Amniotic stem cell (primary cell): Measurements from ENCODE around the gene ASIC5.

Experiments
- DNase-seq: peaks from one replicate; lab custom pipeline; 2025; lab: John Stamatoyannopoulos, UW

The ASIC5 gene

DNA sequence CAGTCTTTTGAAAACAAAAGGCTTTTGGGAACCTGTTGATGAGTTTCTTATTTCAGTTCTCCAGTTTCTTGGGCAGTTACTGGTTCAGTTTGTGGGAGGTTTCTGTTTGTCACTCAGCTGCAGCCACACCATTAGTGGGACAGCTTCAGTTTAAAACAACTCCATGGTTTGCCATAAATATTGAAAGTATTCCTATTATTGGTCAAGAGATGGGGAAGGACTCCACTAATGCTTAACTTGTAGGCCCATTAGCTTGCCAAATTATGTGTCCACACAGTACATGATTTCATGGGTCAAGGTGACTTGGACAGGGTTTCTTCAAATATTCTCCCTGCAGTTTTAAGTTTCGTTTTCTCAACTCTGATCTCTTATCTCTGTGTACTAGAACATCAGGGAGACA lies 15.5 kb upstream of the ASIC5 start:
- no peak for DNase-seq

DNA sequence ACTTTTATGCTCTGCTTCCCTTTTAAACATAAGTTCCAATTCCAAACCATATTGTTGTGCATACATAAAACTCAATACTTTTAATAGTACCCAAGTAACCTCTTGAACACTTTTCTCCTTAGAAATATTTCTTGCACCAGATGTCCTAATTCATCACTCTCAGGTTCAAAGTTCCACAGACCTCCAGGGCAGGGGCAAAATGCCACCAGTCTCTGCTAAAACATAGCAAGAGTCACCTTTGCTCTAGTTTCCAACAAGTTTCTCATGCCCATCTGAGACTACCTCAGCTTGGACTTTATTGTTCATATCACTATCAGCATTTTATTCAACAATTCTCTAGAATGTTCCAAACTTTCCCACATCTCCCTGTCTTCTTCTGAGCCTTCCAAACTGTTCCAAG lies 13.7 kb upstream of the ASIC5 start:
- DNase-seq = no peak

DNA sequence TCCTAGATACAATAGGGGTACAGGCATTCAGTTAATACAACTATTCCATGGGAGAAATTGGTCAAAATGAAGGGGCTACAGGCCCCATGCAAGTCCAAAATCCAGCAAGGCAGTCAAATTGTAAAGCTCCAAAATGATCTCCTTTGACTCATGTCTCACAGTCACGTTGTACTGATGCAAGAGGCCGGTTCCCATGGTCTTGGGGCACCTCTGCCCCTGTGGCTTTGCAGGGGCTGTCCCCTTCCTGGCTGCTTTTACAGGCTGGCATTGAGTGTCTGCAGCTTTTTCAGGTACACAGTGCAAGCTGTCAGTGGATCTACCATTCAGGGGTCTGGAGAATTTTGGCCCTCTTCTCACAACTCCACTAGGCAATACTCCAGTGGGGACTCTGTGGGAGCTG lies 12.5 kb upstream of the ASIC5 start:
- DNase-seq = no peak

- DNase-seq = no peak
Observed at GRCh38 chr4:155877971-155878370, 11.9 kb upstream of the ASIC5 start.

DNA sequence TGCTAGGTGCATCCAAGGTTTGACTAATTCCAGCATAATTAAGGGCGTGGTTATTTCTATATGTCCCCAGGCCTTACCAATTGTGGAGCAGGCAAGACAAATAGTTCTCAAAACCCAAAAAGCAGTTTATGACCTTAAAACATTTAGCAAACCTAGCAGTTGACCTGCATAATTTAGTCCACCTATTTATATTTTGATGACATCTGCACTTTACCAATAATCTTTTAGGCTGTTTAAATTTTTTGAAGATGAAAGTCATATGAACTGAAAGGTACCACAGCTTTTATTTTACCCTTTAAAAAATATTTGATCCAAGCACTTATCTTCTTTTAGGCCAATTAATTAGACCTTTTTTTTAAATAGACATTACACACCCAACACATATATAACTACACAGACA lies 9.8 kb upstream of the ASIC5 start:
- no peak for DNase-seq

DNA sequence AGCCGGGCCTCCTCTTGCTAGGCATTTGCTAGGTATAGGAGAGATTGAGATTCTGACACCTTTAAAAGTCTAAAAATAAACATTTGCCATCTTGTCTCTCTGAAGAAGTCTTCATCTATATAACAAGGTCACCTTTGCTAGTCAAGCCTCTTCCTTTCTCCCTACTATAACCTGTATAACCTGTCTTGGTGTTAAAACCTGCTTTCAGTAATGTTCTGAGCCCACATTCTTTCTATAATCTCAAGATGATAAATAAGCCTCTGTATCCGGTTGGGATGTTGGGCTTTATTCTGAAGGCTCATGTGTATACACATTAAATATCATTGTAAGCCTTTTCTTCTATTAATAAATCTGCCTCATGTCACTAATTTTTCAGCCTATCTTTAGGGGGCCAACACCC lies 10.2 kb downstream of the ASIC5 start:
- no peak for DNase-seq

GRCh38 chr4:155854582-155855226 lies 11.4 kb downstream of the ASIC5 start:
- DNase-seq = peak; percentile 30

GRCh38 chr4:155853189-155853588 lies 12.9 kb downstream of the ASIC5 start:
- DNase-seq = no peak

DNA sequence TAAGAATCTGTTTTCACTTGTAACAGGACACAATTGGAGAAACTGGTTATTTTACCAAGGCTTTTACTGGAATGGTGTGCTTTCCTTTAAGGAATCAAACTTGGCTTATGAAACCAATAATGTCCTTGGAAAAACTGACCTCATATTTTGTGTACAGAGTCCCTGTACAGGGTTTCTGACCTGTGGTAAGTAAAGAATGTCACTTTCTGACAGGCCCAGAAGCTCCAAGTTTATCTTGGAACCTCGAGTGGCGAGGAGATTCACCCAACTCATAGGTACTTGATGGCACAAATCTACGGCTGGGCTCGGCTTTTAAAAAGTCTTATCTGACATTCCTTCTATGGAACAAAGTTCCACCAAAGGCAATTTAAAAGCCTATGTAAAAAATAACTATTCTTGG lies 17.0 kb downstream of the ASIC5 start:
- no peak for DNase-seq

DNA sequence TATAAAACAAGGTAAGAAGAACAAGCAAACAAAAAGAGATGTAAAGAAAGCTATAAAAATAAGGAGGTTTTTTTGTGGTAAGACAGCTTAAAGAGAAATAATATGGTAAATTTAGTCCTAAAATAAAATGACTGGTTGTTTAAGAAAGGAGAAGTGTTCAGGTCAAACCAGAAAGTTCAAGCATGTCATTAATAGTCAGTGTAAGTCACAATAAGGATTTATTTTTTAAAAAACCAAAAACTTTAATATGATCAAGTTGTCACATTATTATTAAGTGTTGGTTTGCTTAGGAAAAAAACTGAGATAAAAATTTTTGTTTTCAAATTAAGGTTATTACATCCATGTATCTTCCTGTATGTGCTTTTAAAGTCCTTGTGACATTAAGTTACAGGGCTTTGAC lies 19.1 kb downstream of the ASIC5 start:
- DNase-seq = no peak

DNA sequence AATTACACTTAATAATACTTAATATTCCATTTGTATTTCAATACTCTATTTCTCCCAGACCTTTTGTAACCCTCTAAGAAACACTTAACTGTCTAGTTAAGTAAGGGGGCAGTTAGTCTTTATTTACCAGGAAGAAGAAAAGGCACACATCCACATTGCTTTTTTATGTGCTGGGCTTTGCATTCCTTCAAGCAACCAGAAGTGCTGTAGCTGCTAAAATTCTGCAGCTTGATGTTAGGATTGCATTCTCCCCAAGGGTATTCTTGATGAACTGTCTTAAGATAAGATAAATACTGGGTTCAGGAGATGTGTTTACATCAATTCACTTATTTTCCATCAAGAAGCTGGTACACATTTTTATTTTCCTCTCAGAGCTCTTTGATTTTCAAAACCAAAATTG lies 24.0 kb downstream of the ASIC5 start:
- DNase-seq = no peak

DNA sequence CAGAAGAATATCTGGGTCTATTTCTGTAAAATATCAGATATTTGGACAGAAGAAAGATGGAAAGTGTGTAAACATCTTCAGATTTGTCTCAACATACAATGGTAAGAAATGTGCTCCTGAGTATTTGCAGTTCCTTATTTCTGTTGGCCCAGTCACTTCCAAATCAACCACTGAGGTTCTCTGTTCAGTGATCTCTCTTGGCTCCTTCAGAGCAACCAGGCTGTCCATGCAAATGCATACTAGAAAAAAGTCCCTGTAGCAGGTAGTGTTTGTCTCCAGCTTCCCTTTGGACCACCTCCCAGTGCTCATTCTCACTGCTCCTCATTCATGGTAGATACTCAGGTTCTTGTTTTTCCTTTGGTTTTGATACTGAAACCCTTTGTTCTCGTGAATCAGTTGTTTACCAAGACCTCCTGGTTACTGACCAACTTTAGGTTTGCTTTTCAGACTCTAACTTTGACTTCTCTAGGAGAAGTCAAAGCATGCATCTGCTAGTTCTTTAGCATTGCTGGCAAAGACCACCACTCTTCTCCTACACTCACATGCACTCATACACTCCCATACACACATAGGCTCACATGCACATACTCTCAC lies 28.8 kb downstream of the ASIC5 start:
- no peak for DNase-seq

GRCh38 chr4:155832664-155833063 lies 33.4 kb downstream of the ASIC5 start:
- DNase-seq = no peak

DNA sequence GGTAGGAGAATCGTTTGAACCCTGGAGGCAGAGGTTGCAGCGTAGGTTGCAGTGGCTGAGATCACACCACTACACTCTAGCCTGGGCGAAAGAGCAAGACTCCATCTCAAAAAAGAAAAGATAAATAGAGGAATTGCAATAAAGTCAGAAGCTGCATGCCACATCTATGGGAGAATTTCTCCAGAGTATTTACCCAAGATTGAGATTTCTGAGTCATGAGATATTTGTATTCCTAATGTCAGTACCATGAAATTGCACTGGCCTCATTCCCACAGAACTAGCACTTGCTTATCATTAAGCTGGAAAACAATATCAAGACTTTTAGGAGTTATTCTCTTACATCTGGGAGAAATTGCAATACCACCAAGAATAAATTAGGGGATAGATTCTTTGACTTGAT lies 37.4 kb downstream of the ASIC5 start:
- DNase-seq = peak; percentile 24

GRCh38 chr4:155822572-155822971 lies 43.5 kb downstream of the ASIC5 start:
- DNase-seq = no peak

- DNase-seq = no peak
Observed at GRCh38 chr4:155820887-155821518, 45.1 kb downstream of the ASIC5 start.

DNA sequence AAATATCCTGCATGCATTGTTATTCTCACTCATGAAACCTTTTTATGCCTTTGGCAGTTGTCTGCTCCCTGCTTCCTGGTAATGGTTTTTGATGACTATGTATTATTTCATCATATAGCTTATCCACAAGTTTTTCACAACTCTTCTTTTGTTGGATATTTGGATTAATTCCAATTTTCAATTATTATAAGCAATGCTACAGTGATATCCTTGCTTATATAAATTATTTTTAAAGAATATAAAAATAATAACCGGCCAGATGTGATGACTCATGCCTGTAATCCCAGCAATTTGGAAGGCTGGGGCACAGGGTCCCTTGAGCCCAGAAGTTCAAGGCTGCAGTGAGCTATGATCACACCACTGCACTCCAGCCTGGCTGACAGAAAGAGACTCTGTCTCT lies 47.0 kb downstream of the ASIC5 start:
- no peak for DNase-seq

DNA sequence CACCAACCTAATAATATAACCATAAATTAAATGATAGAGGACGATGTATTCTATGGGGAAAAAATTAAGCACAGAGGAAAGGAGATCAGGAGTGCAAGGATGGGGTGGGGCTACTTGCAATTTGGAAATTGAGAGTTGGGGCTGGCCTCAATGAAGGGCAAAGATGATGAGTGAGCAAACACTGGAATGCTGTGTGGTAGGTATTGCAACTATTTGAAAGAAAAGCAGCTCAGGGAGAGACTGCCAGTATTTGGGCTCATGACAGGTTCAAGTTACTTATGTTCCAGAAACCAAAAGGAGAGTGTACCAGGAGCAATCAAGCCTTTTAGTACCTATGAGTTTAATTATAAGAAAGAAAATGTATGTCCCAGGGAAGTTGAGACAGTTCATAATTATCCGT lies 47.4 kb downstream of the ASIC5 start:
- no peak for DNase-seq

GRCh38 chr4:155811083-155811482 lies 55.0 kb downstream of the ASIC5 start:
- DNase-seq = no peak

- DNase-seq = peak; percentile 43
Observed at GRCh38 chr4:155809835-155810234, 56.2 kb downstream of the ASIC5 start.

GRCh38 chr4:155807021-155807420 lies 59.1 kb downstream of the ASIC5 start:
- no peak for DNase-seq

GRCh38 chr4:155805016-155805415 lies 61.1 kb downstream of the ASIC5 start:
- no peak for DNase-seq

DNA sequence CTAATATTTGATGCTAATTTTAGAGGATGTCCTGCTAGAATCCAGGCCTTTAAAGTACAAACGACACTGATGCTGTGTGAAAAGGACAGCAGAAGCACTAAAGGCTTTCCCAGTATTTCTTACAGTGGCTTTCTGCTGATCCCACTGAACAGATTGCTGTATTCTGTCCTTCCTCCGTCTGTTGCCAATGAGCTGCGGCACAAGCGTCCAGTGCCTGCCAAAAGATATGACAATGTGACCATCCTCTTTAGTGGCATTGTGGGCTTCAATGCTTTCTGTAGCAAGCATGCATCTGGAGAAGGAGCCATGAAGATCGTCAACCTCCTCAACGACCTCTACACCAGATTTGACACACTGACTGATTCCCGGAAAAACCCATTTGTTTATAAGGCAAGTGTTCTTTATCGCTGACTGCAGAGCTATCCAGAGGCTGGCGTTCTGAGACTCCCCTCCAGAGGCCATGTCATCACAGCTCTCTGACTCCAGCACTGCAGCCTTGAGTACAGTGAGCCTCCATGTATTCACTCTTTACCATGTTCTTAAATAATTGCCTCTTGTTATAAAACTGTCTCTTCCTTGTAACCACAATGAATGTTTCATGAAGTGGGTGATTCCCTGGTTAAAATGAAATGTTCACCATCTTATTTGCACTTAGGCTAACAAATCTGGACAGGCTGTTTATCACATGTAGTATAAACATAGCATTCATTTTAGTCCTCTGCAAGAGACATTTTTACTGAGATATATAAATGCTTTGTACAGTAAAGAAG lies 63.7 kb downstream of the ASIC5 start:
- DNase-seq = no peak
